MCF 10A (cell line): ENCODE measurements around the gene SAMM50. TPM values are rescaled to one million over a fixed set of nuclear protein-coding genes. Genes with fewer than 3 reads are reported as not detected.

Experiments used
- BruUV-seq: library from RNA; stranded (reverse); fragments of 400-500 nt; replicated peaks from 2 replicates; lab custom pipeline; 2021; lab: Mats Ljungman, UMichigan
- CTCF ChIA-PET: fragments of 300-600 bp; sonication (Branson Sonifier 250); formaldehyde crosslinking; extraction: SDS; loops from one replicate; lab custom pipeline; 2021; ENCODE audit warnings: antibody characterized with exemption, inconsistent platforms; lab: Yijun Ruan, JAX
- POLR2A ChIA-PET: fragments of 300-600, 350-650 bp; sonication (Branson Sonifier 250); formaldehyde crosslinking; extraction: SDS; loops from one replicate; lab custom pipeline; 2020; ENCODE audit warnings: antibody characterized with exemption, inconsistent platforms; lab: Yijun Ruan, JAX
- DNase-seq: peaks from one replicate; pipeline ENCODE4 v3.0.0-alpha.2; 2018; ENCODE audit not compliant: unreplicated experiment
- H3K27ac Mint-ChIP-seq: one replicate; pipeline ENCODE4 v1.8.0; 2022; ENCODE audit warnings: mild to moderate bottlenecking, low read depth, mixed read lengths; ENCODE audit not compliant: unreplicated experiment
- H3K27me3 Mint-ChIP-seq: one replicate; pipeline ENCODE4 v1.8.0; 2022; ENCODE audit warnings: mixed read lengths; ENCODE audit not compliant: insufficient read depth, unreplicated experiment
- H3K36me3 Mint-ChIP-seq: one replicate; pipeline ENCODE4 v1.8.0; 2022; ENCODE audit warnings: mild to moderate bottlenecking, moderate library complexity, mixed read lengths; ENCODE audit not compliant: insufficient read depth, unreplicated experiment
- H3K4me1 Mint-ChIP-seq: one replicate; pipeline ENCODE4 v1.8.0; 2022; ENCODE audit warnings: mixed read lengths; ENCODE audit not compliant: insufficient read depth, unreplicated experiment
- H3K4me3 Mint-ChIP-seq: one replicate; pipeline ENCODE4 v1.8.0; 2022; ENCODE audit warnings: mild to moderate bottlenecking, moderate library complexity, mixed read lengths; ENCODE audit not compliant: unreplicated experiment
- H3K9me3 Mint-ChIP-seq: one replicate; pipeline ENCODE4 v1.8.0; 2022; ENCODE audit warnings: mixed read lengths; ENCODE audit not compliant: unreplicated experiment
- CTCF ChIP-seq: fragments of 200-600 bp; IDR thresholded peaks from one replicate; pipeline ENCODE4 v1.8.0; 2022; ENCODE audit warnings: antibody characterized with exemption, mild to moderate bottlenecking; ENCODE audit not compliant: unreplicated experiment
- intact Hi-C: fragments of 100-400 bp; cut with micrococcal nuclease; formaldehyde crosslinking; loops from 2 replicates; pipeline ENCODE4 v1.14.1; 2022
- total RNA-seq: library from RNA; stranded (reverse); gene quantifications from 2 replicates; pipeline ENCODE4 v1.2.3, GENCODE V29; 2022

SAMM50 gene
- total RNA-seq, 1 experiment from 2014 or later, result 29.5 TPM

- TF ChIP-seq CTCF, result peak; percentile 52
- H3K9me3 Mint-ChIP-seq, result peaks cover 6% of the 10 kb centered on the region
- DNase-seq, result peak; percentile 69
- H3K27ac Mint-ChIP-seq, result no peak overlapping the region
- H3K4me1 Mint-ChIP-seq, result no peaks in the 10 kb centered on the region
- no peak overlapping the region for H3K4me3 Mint-ChIP-seq
- intact Hi-C loops, result loop anchor here (1.0 kb wide), 1 partner anchor 63 kb away; no protein-coding TSS in a partner anchor
- no TSS peak for BruUV-seq
- H3K27me3 Mint-ChIP-seq, result no peaks in the 10 kb centered on the region
- CTCF ChIA-PET, result interaction anchor here (0.5 to 3.1 kb wide), 16 partner anchors 9 to 141 kb away, joined by 3 to 20 read pairs (median 4); partner anchors contain the start of genes PNPLA5 and SAMM50
- POLR2A ChIA-PET, result interaction anchor here (0.7 to 2.6 kb wide), 5 partner anchors 9 to 31 kb away, joined by 3 to 17 read pairs (median 7); partner anchors contain the start of gene SAMM50
- peaks cover 64% of the 10 kb centered on the region for H3K36me3 Mint-ChIP-seq
Observed at GRCh38 chr22:43945632-43946383, 9.4 kb upstream of the SAMM50 start.

- Mint-ChIP-seq H3K36me3 (peaks cover 62% of the 10 kb centered on the region), H3K4me3 (no peak overlapping the region), H3K4me1 (no peaks in the 10 kb centered on the region), H3K9me3 (peaks cover 6% of the 10 kb centered on the region), H3K27me3 (no peaks in the 10 kb centered on the region), H3K27ac (no peak overlapping the region)
- DNase-seq, result no peak
- TF ChIP-seq CTCF, result no peak
- intact Hi-C loops, result loop anchor here (1.0 kb wide), 1 partner anchor 63 kb away; no protein-coding TSS in a partner anchor
- ChIA-PET POLR2A (interaction anchor here (1.0 to 2.6 kb wide), 3 partner anchors 8 to 31 kb away, joined by 4 to 17 read pairs (median 8); partner anchors contain the start of gene SAMM50), CTCF (interaction anchor here (1.0 to 3.1 kb wide), 13 partner anchors 9 to 140 kb away, joined by 3 to 20 read pairs (median 4); partner anchors contain the start of genes PNPLA5 and SAMM50)
- BruUV-seq, result no TSS peak
Observed at GRCh38 chr22:43946384-43946667, 8.9 kb upstream of the SAMM50 start.

- no TSS peak for BruUV-seq
- no peak for DNase-seq
- H3K9me3 Mint-ChIP-seq, result no peaks in the 10 kb centered on the region
- H3K4me3 Mint-ChIP-seq, result no peak overlapping the region
- CTCF ChIA-PET, result interaction anchor here (0.6 kb wide), 1 partner anchor 227 kb away, joined by 3 read pairs; no protein-coding TSS in a partner anchor
- POLR2A ChIA-PET, result interaction anchor here (0.6 to 1.4 kb wide), 4 partner anchors 9 to 164 kb away, joined by 3 read pairs; no protein-coding TSS in a partner anchor
- intact Hi-C loops, result no loop called here
- no peak for TF ChIP-seq CTCF
- H3K27me3 Mint-ChIP-seq, result no peaks in the 10 kb centered on the region
- H3K27ac Mint-ChIP-seq, result no peak overlapping the region
- H3K36me3 Mint-ChIP-seq, result peaks cover 50% of the 10 kb centered on the region
- peaks cover 2% of the 10 kb centered on the region for H3K4me1 Mint-ChIP-seq
Observed at GRCh38 chr22:43948836-43949406, 6.3 kb upstream of the SAMM50 start.

GRCh38 chr22:43951391-43951790 lies 3.9 kb upstream of the SAMM50 start:
- no peak for TF ChIP-seq CTCF
- CTCF ChIA-PET, result no interaction called here
- H3K27ac Mint-ChIP-seq, result no peak overlapping the region

More at GRCh38 chr22:43951391-43951790, 3.9 kb upstream of the SAMM50 start:
- Mint-ChIP-seq H3K4me3 (no peak overlapping the region), H3K27me3 (no peaks in the 10 kb centered on the region), H3K36me3 (peaks cover 32% of the 10 kb centered on the region), H3K9me3 (no peaks in the 10 kb centered on the region), H3K4me1 (peaks cover 16% of the 10 kb centered on the region)
- no peak for DNase-seq
- POLR2A ChIA-PET, result no interaction called here
- BruUV-seq, result no TSS peak
- intact Hi-C loops, result no loop called here
